Stomach (tissue), 4 donors: ENCODE measurements around the gene CD9.

Experiments
- POLR2A ChIP-seq, 4 donors: fragments of 450-650 bp; IDR thresholded peaks; one replicate each; pipeline ENCODE4 v1.6.1; 2016; ENCODE audit warnings: antibody characterized with exemption in 4 of 4, control low read depth in 2 of 4, mild to moderate bottlenecking in 1 of 4, moderate library complexity in 1 of 4
- TF ChIP-seq, protein P1 (sequence below), 7 experiments: fragments of 450-650 bp in 4 of 7; fragments of 200-600 bp in 3 of 7; sonication (generic) in 3 of 7; IDR thresholded peaks; one replicate each; pipeline ENCODE4 v1.5.1; 2016 to 2019; ENCODE audit warnings: antibody characterized with exemption in 7 of 7, control low read depth in 2 of 7, mild to moderate bottlenecking in 1 of 7

GRCh38 chr12:6236641-6236940 is 36.4 kb downstream of the CD9 start:
- TF ChIP-seq, protein P1, sequence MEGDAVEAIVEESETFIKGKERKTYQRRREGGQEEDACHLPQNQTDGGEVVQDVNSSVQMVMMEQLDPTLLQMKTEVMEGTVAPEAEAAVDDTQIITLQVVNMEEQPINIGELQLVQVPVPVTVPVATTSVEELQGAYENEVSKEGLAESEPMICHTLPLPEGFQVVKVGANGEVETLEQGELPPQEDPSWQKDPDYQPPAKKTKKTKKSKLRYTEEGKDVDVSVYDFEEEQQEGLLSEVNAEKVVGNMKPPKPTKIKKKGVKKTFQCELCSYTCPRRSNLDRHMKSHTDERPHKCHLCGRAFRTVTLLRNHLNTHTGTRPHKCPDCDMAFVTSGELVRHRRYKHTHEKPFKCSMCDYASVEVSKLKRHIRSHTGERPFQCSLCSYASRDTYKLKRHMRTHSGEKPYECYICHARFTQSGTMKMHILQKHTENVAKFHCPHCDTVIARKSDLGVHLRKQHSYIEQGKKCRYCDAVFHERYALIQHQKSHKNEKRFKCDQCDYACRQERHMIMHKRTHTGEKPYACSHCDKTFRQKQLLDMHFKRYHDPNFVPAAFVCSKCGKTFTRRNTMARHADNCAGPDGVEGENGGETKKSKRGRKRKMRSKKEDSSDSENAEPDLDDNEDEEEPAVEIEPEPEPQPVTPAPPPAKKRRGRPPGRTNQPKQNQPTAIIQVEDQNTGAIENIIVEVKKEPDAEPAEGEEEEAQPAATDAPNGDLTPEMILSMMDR (IDR thresholded peaks at IDR 0.05), result no peak
- TF ChIP-seq POLR2A (IDR thresholded peaks at IDR 0.05), result no peak
